Endothelial cell (in vitro differentiated cells): ENCODE data around the gene LHFPL3. TPM values are rescaled to one million over a fixed set of nuclear protein-coding genes. Genes with fewer than 3 reads are reported as not detected.

Experiments
- DNase-seq: peaks from one replicate; pipeline ENCODE4 v3.0.0; 2021; ENCODE audit warnings: low spot score
- H3K27ac Mint-ChIP-seq: one replicate; pipeline ENCODE4 v1.8.0; 2021; ENCODE audit warnings: mixed read lengths, inconsistent platforms; ENCODE audit not compliant: unreplicated experiment
- H3K27me3 Mint-ChIP-seq: one replicate; pipeline ENCODE4 v1.8.0; 2021; ENCODE audit warnings: mild to moderate bottlenecking, moderate library complexity, mixed read lengths, inconsistent platforms; ENCODE audit not compliant: unreplicated experiment
- H3K36me3 Mint-ChIP-seq: one replicate; pipeline ENCODE4 v1.8.0; 2021; ENCODE audit warnings: mild to moderate bottlenecking, low read depth, mixed read lengths, inconsistent platforms; ENCODE audit not compliant: unreplicated experiment
- H3K4me1 Mint-ChIP-seq: one replicate; pipeline ENCODE4 v1.8.0; 2021; ENCODE audit warnings: mild to moderate bottlenecking, mixed read lengths, inconsistent platforms; ENCODE audit not compliant: unreplicated experiment
- H3K4me3 Mint-ChIP-seq: one replicate; pipeline ENCODE4 v1.8.0; 2021; ENCODE audit warnings: mild to moderate bottlenecking, mixed read lengths, inconsistent platforms; ENCODE audit not compliant: unreplicated experiment
- H3K9me3 Mint-ChIP-seq: one replicate; pipeline ENCODE4 v1.8.0; 2021; ENCODE audit warnings: mixed read lengths, inconsistent platforms; ENCODE audit not compliant: unreplicated experiment
- CTCF ChIP-seq: fragments of 200-600 bp; sonication (generic); IDR thresholded peaks from one replicate; pipeline ENCODE4 v1.5.0; 2021; ENCODE audit warnings: antibody characterized with exemption; ENCODE audit not compliant: unreplicated experiment
- total RNA-seq: library from RNA; stranded (reverse); fragmentation: NEBNext Ultra II Directional; extraction: Animal tissue kit (Norgen Biotek cat#: 25700); gene quantifications from one replicate; pipeline ENCODE4 v1.2.1, GENCODE V29; 2021; ENCODE audit not compliant: unreplicated experiment

Gene LHFPL3
- total RNA-seq, 1 donor from 2014 or later: not detected

GRCh38 chr7:104621321-104621720 is 292.9 kb downstream of the LHFPL3 start:
- H3K27me3 Mint-ChIP-seq: no peaks in the 10 kb centered on the region
- H3K9me3 Mint-ChIP-seq: no peaks in the 10 kb centered on the region
- no peak for TF ChIP-seq CTCF

GRCh38 chr7:104625956-104626355 is 297.6 kb downstream of the LHFPL3 start:
- Mint-ChIP-seq H3K27me3 (no peaks in the 10 kb centered on the region), H3K4me1 (no peaks in the 10 kb centered on the region), H3K36me3 (no peaks in the 10 kb centered on the region), H3K4me3 (no peak overlapping the region), H3K9me3 (no peaks in the 10 kb centered on the region), H3K27ac (no peak overlapping the region)
- TF ChIP-seq CTCF: no peak
- DNase-seq: no peak

More at GRCh38 chr7:104621321-104621720, 292.9 kb downstream of the LHFPL3 start:
- Mint-ChIP-seq H3K36me3 (no peaks in the 10 kb centered on the region), H3K27ac (no peak overlapping the region), H3K4me1 (no peaks in the 10 kb centered on the region), H3K4me3 (no peak overlapping the region)
- DNase-seq: no peak

- Mint-ChIP-seq H3K27me3 (peaks cover 2% of the 10 kb centered on the region), H3K4me3 (no peak overlapping the region), H3K36me3 (no peaks in the 10 kb centered on the region), H3K27ac (no peak overlapping the region), H3K4me1 (no peaks in the 10 kb centered on the region), H3K9me3 (no peaks in the 10 kb centered on the region)
- peak; percentile 61 for DNase-seq
- TF ChIP-seq CTCF: no peak
Measured at GRCh38 chr7:104627516-104627915, 299.1 kb downstream of the LHFPL3 start.

- H3K4me1 Mint-ChIP-seq: no peaks in the 10 kb centered on the region
- H3K4me3 Mint-ChIP-seq: no peak overlapping the region
- H3K27me3 Mint-ChIP-seq: peaks cover 2% of the 10 kb centered on the region
Measured at GRCh38 chr7:104628017-104628416, 299.6 kb downstream of the LHFPL3 start.

GRCh38 chr7:104629408-104629807 is 301.0 kb downstream of the LHFPL3 start:
- H3K4me3 Mint-ChIP-seq: no peak overlapping the region
- no peak for TF ChIP-seq CTCF
- no peaks in the 10 kb centered on the region for H3K36me3 Mint-ChIP-seq
- no peaks in the 10 kb centered on the region for H3K9me3 Mint-ChIP-seq
- H3K27ac Mint-ChIP-seq: no peak overlapping the region
- no peaks in the 10 kb centered on the region for H3K4me1 Mint-ChIP-seq
- DNase-seq: no peak
- peaks cover 2% of the 10 kb centered on the region for H3K27me3 Mint-ChIP-seq

More at GRCh38 chr7:104628017-104628416, 299.6 kb downstream of the LHFPL3 start:
- H3K9me3 Mint-ChIP-seq: no peaks in the 10 kb centered on the region
- H3K36me3 Mint-ChIP-seq: no peaks in the 10 kb centered on the region
- TF ChIP-seq CTCF: no peak
- no peak for DNase-seq
- no peak overlapping the region for H3K27ac Mint-ChIP-seq
